Measurements from ENCODE around the gene NFE2L3.

- no peak for TF ChIP-seq CTCF (IDR thresholded peaks at IDR 0.05; ENCODE audit: insufficient read depth, low read depth, low read length)
- no peak for TF ChIP-seq EZH2 (IDR thresholded peaks at IDR 0.05; ENCODE audit: insufficient read depth, low read length)
Measured at GRCh38 chr7:26183545-26184280, 31.7 kb downstream of the NFE2L3 start.
